ENCODE measurements around the gene SLC2A8. TPM values are rescaled to one million over a fixed set of nuclear protein-coding genes. Genes with fewer than 3 reads are reported as not detected.

SLC2A8 gene
- polyA plus RNA-seq, 1 donor = 19.9 TPM

DNA sequence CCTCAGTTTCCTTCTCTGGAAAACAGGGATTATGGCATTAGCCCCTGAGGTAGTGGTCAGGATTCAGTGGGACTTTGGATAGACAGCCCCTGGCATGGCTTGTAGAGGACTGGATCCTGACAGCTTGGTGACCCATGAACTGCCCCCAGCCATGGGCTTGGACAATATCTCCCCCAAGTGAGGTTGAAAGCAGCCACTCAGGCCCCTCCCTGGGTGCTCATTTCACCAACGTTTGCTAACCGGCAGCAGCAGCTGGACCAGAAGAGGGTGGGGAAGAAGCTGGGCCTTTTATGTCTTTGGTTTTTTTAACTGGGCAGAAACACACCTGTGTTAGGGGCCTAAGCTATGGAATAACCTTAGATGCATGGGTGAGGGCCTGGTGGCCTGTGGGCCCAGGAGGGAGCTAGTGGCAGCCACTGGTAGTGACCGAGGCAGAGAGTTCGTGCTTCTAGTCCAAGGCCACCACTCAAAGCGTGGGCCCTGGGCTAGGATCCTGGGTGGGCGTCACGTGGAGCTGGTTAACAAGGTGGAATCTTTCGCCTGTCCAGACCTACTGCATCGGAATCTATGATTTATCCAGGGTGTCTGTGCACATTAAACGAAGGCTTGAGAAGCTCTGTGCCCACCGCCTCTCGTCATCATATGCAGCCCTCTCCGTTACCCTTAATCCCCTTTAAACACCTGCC is 1.9 kb downstream of the SLC2A8 start:
- no peak for DNase-seq

DNA sequence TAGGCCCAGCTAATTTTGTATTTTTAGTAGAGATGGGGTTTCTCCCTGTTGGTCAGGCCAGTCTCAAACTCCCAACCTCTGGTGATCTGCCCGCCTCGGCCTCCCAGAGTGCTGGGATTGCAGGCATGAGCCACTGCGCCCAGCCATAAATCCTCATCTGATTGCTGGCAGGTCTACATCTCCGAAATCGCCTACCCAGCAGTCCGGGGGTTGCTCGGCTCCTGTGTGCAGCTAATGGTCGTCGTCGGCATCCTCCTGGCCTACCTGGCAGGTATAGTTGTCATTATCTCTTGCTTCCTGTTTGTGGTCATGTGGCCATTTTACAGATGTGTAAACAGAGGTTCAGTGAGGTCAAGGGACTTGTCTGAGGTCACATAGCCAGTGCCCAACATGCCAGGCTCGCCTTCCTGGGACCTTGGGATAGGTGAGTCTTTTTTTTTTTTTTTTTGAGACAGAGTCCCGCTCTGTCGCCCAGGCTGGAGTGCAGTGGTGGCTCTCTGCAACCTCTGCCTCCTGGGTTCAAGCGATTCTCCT is 2.8 kb downstream of the SLC2A8 start:
- DNase-seq = no peak

DNA sequence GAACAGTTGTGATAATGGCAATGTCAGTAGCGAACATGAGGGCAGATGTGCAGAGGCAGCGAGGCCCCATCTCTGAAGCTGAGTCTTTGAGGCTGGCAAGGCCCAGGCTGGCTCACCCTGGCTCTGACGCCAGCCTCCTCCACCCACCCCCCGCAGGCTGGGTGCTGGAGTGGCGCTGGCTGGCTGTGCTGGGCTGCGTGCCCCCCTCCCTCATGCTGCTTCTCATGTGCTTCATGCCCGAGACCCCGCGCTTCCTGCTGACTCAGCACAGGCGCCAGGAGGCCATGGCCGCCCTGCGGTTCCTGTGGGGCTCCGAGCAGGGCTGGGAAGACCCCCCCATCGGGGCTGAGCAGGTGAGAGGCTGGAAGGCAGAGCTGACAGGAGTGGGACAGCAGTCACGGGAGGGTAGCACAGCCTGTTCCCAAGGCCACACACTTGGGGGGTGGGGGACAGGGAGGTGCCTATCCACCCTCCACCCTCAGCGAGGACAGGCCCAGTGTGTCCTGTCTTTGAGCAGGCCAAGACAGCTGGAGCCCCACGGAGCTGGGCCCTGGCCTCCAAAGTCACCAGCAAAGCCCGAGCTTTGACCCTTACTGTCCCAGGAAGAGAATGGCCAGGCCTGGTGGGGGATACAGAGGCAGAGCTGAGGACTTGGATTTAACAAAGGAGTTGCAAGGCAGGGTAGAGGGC is 5.6 kb downstream of the SLC2A8 start:
- no peak for DNase-seq

DNA sequence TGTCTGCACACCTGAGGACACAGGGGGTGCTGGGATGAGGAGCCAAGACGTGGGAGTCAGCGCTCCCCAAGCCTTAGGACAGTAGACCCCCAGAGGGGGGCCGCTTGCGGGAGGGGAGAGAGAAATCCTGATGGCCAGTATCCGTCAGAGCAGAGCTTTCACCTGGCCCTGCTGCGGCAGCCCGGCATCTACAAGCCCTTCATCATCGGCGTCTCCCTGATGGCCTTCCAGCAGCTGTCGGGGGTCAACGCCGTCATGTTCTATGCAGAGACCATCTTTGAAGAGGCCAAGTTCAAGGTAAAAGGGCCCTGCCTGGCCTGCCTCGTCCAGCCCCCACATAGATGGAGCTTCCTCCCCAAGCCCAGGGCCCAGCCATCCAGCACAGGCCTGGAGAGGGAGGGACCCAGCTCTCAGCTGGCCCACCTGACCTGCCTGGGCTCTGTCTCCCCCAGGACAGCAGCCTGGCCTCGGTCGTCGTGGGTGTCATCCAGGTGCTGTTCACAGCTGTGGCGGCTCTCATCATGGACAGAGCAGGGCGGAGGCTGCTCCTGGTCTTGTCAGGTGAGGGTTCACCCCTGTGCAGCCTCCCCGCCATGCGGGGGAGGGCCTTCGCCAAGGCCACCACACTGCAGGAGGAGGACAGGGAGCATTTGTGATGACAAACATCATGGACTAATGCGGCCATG is 6.7 kb downstream of the SLC2A8 start:
- DNase-seq = no peak

DNA sequence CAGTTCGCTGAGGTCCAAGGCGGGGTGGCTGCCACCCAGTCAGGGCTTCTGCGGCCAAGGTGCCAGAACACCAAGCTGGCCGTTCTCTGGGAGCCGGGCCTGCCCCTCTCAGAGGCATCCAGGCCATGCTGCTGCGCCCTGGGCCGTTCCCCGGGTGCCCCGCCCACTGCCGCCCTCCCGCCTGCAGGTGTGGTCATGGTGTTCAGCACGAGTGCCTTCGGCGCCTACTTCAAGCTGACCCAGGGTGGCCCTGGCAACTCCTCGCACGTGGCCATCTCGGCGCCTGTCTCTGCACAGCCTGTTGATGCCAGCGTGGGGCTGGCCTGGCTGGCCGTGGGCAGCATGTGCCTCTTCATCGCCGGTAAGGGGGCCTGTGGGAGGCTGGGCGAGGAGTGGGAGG is 7.7 kb downstream of the SLC2A8 start:
- no peak for DNase-seq

DNA sequence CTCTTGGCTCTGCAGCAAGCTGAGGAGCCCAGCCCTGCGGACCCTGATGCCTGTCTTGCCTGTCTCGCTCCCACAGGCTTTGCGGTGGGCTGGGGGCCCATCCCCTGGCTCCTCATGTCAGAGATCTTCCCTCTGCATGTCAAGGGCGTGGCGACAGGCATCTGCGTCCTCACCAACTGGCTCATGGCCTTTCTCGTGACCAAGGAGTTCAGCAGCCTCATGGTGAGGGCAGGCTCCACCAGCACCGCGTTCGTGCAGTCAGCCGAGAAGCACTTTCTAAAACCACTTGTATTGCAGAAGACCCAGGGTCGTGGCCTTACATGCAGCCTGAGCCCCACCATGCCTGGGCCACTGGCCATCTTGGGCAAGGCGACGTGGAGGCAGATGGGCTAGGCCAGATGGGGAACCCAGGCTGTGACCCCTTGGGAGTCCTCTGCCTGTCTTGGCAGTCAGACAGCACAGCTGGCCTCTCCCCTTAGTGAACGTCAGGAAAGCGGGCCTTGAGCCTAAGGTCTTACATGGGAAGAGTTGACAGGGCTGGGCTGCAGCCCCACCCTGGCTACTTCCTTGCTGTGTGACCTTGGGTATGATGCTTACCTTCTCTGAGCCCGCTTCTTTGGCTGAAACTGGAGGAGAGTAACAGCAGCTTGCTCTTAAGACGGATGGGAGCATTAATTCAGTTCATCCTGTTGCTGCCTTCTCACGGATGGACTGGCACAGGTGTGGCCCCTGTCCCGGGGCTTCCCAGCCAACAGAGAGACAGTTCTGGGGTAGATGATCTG is 8.6 kb downstream of the SLC2A8 start:
- DNase-seq = no peak

DNA sequence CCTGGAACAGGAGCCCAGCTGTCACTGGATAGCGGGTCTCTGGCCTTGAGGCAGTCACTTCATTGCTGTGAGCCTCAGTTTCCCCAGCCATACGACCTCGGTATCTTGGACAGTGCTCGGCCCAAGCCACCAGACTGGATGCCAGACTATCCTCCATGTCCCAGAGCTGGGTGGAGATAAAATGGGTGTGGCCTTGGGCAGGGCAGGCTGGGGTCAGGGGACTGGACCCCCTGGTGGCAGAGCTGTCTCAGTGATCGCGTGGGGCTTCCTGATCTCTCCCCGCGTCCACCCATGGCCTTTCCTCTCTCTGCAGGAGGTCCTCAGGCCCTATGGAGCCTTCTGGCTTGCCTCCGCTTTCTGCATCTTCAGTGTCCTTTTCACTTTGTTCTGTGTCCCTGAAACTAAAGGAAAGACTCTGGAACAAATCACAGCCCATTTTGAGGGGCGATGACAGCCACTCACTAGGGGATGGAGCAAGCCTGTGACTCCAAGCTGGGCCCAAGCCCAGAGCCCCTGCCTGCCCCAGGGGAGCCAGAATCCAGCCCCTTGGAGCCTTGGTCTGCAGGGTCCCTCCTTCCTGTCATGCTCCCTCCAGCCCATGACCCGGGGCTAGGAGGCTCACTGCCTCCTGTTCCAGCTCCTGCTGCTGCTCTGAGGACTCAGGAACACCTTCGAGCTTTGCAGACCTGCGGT is 10.0 kb downstream of the SLC2A8 start:
- DNase-seq = no peak

DNA sequence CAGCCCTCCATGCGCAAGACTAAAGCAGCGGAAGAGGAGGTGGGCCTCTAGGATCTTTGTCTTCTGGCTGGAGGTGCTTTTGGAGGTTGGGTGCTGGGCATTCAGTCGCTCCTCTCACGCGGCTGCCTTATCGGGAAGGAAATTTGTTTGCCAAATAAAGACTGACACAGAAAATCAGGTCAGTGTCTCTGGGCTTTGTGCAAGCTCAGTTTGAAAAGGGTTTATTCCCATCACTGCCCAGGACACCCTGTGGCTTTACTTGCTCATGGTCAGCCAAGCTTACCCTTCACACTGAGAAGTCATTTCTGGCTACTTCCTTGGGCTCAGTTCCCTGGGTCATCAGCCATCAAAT is 10.5 kb downstream of the SLC2A8 start:
- no peak for DNase-seq

DNA sequence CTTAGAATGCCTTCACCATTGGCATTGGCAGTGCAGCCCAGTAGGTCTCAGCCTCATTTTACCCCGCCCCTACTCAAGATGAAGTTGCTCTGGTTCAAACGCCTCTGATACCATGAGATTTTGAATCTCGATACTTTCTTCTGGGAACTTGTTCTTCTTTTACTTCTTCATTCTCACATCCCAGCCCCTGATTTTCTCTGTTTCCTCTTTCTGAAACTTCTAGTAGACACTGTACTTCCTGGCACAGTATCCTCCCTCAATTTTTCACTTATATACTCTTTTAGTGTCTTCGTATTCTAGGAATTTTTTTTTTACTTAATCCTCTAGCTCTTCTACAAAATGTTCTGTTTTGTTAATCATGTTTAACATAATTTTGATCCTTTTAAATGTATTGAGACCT is 14.2 kb downstream of the SLC2A8 start:
- DNase-seq = no peak

DNA sequence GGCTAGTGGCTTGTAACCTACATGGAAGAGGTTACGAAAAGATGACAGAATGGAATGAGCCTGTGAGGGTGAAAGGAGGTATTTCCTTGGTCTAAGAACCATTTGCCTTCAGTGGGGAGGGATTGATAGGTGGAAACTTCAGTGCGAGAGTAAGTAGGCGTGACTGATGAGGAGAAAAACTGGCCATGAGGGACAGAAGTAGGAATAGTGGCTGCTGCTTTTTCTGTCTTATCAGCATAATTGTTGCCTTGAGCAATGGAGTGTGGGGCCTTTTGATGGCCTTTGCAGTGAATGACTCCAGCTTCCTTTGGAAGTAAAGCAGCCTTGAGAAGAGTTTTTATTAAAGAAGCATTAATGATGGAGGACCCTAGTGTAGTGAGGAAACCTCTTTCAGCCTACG is 18.2 kb downstream of the SLC2A8 start:
- no peak for DNase-seq

DNA sequence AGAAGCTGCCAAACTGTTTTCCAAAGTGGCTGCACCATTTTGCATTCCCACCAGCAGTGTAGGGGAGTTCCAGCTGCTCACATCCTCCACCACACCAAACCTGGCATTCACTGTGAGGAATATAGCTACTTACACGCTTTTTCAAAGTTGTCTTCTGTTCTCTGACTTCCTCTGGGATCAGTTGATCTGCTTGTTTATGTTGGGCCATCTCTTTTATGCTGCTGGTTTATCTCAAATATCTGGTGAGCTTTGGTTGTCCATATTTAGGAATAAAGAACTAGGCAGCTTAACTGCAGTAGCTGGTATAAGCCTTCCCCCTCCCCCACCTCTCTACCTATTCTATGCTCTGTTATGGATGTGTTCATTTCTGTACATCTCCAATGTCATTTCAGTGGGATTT is 18.7 kb downstream of the SLC2A8 start:
- DNase-seq = no peak

DNA sequence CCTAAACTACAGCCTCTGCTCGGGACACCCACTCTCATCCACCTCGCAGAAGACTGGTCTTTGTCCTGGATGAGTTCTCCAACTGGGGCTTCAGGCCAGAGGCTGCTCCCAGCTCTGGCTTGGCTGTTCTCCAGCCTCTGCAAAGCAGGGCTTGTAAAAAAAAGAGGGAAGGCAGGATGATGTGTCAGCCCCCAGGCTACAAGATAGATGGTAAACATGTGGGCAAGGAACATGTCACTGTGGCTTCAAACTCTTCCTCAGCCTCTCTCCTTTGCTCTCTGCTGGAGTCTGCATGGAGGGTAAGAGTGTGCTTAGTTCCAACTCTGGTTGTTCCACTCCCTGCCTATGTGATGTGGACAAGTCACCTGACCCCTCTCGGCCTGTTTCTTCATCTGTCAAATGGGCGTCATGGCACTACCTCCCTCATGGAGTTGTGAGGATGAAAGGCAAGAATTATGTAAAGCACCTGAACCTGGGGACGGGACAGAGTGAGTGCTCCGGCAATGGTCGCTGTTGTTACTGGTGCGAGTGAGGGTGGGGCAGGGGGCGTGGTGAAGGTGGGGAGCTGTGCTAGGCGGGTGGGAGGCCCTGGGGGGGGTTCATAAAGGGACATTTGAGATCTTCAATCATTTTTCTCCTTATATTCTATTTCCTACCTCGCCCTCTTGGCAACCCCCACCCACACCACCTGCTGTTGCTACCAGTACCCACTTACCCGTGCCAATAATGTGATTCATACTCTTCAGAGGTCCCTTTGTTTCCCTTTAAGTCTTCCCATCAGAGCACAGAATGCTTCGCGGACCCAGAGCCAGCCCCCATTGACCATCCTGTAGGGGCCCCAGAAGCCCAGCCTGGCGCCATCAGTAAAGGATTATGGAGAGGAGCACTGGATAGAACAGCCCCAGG is 20.4 kb downstream of the SLC2A8 start:
- DNase-seq = no peak

DNA sequence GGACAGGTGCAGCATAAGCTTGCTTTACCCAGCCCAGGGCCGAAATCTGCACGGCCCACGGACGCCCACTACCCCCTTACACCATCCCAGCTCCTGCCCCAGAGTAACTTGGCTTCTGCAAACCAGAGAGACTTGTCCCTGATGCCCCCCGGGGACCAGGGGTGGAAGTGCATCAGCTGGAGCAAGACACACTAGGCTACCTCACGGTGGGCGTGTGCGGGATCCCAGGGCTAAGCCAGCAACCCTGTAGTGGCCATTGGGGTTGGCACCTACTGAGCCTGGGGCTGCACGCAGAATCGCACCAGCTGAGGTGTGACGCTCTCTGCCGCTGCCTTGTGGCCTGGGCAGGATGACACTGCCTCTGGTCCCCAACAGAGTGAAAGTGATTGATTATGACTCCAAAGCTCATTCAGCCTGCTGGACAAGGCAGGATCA is 21.1 kb downstream of the SLC2A8 start:
- no peak for DNase-seq

DNA sequence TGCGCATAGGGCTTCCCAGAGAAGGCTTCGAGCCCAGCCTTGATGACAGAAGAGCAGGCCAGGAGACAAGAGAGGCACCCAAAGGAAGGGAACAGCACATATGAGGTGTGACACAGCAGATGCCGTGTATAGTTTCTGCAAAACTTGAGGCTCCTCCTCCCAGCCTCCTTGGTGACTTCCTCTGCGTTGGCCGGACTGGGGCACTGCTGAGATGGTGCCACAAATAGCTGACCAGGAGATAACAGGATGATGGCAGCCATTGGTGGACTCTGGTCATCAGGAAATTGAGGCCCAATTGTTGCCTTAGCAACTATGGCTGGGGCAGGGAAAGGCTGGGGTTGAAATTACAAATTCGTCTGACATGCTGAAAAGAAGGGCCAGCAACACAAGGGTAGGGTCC is 22.4 kb downstream of the SLC2A8 start:
- no peak for DNase-seq

DNA sequence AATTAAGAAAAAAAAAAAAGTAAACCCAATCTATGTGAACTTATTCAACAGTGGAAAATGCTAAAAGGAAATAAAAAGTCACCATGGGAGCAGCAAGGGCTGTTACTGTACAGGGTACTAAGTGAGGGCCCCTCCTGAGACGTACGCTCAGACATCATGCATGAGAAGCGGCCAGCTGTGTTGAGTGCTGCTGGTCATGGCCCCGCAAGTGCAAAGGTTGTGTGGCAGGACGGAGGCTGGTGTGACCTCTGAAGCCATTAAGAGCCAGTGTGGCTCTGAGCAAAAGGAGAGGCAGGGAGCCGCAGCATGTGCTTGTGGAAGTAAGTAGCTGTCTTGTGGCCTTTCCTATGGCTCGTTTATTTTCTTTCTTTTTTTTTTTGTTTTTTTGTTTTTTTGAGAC is 24.1 kb downstream of the SLC2A8 start:
- DNase-seq = no peak

DNA sequence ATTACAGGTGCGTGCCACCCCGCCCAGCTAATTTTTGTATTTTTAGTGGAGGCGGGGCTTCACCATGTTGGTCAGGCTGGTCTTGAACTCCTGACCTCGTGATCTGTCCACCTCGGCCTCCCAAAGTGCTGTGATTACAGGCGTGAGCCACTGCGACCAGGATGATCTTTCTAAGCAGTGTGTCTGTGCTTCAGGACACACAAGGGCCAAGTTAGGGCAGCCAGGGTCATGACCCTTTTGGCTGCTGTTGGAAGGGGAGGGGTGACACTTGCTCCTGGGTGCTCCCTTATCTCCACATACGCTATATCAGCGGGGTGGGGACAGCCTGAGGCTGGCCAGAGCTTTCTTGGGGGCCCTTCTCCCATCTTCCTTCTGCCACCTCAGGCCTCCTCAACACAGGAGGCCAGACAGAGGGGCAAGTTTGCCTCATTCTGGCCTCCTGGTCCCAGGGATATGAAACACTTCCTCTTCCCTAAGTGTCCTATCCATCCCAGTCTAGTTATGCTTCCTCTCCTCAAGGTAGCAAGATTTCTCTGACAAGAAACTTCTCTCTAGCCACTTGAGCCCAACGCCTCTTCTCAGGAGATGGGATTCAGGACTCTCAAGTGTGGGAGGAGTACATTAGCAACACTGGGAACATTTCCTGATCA is 25.3 kb downstream of the SLC2A8 start:
- no peak for DNase-seq

DNA sequence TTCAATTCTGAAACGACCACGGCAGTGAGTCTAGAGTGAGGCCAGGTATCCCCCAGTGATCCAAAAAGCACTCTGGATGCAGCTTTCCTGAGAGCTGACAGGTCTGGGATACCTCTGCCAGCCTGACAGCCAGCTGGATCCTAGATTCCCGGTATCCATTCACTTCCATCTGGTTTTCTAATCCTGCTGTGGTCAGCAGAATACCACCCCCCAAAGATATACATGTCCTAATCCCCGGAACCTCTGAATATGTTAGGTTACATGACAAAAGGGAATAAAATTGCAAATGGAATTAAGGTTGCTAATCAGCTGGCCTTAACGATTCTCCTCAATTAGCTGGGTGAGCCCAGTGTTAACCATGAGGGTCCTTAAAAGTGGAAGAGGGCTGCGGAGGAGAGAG is 25.8 kb downstream of the SLC2A8 start:
- no peak for DNase-seq

DNA sequence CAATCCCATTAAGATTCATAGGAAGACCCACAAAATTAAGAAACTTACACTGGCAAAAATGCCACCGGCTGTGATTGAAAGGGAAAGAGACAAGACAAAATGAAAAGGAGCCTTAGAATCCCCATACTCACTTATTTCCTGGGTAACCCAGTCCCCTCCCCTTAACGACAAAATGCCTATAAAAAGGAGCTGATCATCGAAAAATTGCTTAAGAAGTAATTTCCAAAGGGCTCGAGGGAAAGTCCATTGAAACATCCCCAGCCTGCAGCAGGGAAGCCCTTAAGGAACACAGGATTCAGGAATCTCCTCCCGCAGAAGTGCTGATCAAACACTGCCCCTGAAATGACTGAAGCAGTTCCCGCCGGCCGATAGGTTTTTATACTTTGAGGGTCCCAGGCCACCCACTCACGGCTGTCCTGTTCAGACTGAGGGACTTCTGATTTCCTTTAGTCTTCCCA is 26.5 kb downstream of the SLC2A8 start:
- no peak for DNase-seq

DNA sequence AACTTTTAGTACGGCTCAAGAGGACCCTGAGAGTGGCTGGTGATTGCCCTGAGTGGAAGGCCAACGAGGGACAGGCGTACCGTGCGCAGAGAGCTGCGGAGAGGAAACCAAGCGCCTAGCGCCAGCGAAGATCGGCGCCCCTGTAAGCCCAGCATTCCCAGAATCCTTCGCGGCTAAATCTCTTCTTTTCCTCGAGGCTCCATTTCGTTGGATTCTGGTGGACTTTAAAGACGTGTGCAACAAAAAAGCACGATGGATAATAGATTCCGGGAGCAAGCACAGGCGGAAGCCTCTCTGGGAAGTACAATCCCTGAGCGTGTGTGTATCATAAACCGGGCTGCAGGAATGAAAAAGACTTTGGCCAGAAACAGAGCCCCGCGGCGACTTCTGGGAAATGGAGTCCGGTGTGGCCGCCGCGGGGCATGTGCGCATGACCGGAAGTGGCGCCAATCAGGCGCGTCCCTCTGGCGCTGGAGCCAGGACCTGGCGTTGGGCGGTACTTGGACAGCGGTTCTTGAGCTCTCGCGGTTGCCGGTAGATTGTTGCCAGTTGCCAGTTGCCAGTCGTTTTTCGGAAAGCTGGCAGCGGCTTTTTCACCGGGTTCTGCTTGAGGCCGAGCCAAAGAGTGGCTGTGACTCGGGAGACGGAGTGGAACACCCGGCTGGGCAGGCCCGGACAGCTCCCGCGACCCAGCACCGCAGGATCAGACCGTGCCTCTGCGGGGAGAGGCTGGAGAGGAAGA is 27.1 kb downstream of the SLC2A8 start, which contains the start of gene ZNF79:
Gene ZNF79 (plus strand): TSS at position 449 of the 742 bp plus-strand sequence. CDS start 406 bp downstream, outside the sequence.
- DNase-seq = peak; percentile 93

All from left kidney (tissue), 2 donors.